Psoas muscle (tissue), 8 donors: ENCODE results near the gene GATA2. TPM values are rescaled to one million over a fixed set of nuclear protein-coding genes. Genes with fewer than 3 reads are reported as not detected.

Experiments used
- ATAC-seq, 4 donors: fragments of 200-7000 bp; cut with Tn5 transposase; one replicate each; pipeline ENCODE4 v1.9.1; 2020; ENCODE audit warnings: moderate library complexity in 3 of 4, mild to moderate bottlenecking in 2 of 4
- DNase-seq, 2 donors: peaks; one replicate each; pipeline ENCODE4 v3.0.0-alpha.2; 2020
- H3K27ac ChIP-seq: fragments of 200-600 bp; one replicate; pipeline ENCODE4 v1.8.0; 2022
- H3K27me3 ChIP-seq, 3 donors: fragments of 200-600 bp in 1 of 3; one replicate each; pipeline versions ENCODE4 v1.6.1 to v1.8.0; 2013 to 2022; ENCODE audit warnings: low read length in 2 of 3, mild to moderate bottlenecking in 2 of 3, moderate library complexity in 1 of 3; ENCODE audit not compliant: insufficient read depth in 3 of 3
- H3K36me3 ChIP-seq, 2 donors: fragments of 200-600 bp in 1 of 2; one replicate each; pipeline versions ENCODE4 v1.6.1 to v1.8.0; 2013 to 2022; ENCODE audit warnings: low read depth in 1 of 2, mild to moderate bottlenecking in 1 of 2, moderate library complexity in 1 of 2; ENCODE audit not compliant: insufficient read depth in 1 of 2
- H3K4me1 ChIP-seq: fragments of 200-600 bp; one replicate; pipeline ENCODE4 v1.8.0; 2022
- H3K4me3 ChIP-seq: fragments of 200-600 bp; one replicate; pipeline ENCODE4 v1.8.0; 2022; ENCODE audit warnings: mild to moderate bottlenecking
- H3K9me3 ChIP-seq: fragments of 200-600 bp; one replicate; pipeline ENCODE4 v1.8.0; 2022
- WGBS, 3 donors: extraction: QIAGEN DNeasy Blood & Tissue Kit; methylation state at CpG; one replicate each; pipeline versions ENCODE4 v1.1.6 to v1.1.7; 2013; 5-methylcytosine and 5-hydroxymethylcytosine counted together
- intact Hi-C, 2 donors: fragments of 100-400 bp; cut with DNase I; formaldehyde crosslinking; loops; one replicate each; pipeline versions ENCODE4 v1.11.0 to v1.14.2; 2022
- polyA plus RNA-seq, 3 donors: library from polyadenylated mRNA; stranded (reverse); fragments of 200-250 nt; gene quantifications; one replicate each; pipeline ENCODE4 v1.2.3, GENCODE V29; 2013
- total RNA-seq, 4 donors: library from RNA; stranded (reverse); fragmentation: NEBNext Ultra II Directional in 2 of 4; extraction: Animal tissue kit (Norgen Biotek cat#: 25700) in 2 of 4; gene quantifications; one replicate each; pipeline versions ENCODE4 v1.2.1 to v1.2.4, GENCODE V29; 2021 to 2023
- TF ChIP-seq, protein P1 (sequence below): fragments of 200-600 bp; IDR thresholded peaks from one replicate; pipeline ENCODE4 v1.8.0; 2022; ENCODE audit warnings: antibody characterized with exemption
- donor health status: healthy with polysubstance abuse.
- donor health status: DM: no; HTN: no; CAD: no; lungs with moderate emphysema.
- donor health status: Bipolar disorder and iron deficiency.
- donor health status: healthy.
- donor health status: DM: yes; HTN: yes; CAD: no.
- donor health status: DM: no; HTN: no; CAD: no.
- donor health status: DM: no; HTN: no; CAD: no.
- donor health status: DM: yes; HTN: yes; CAD: no.

GATA2 gene
- total and polyA plus RNA-seq, 7 donors = 4.2 to 8.8 (median 6.5) TPM

DNA sequence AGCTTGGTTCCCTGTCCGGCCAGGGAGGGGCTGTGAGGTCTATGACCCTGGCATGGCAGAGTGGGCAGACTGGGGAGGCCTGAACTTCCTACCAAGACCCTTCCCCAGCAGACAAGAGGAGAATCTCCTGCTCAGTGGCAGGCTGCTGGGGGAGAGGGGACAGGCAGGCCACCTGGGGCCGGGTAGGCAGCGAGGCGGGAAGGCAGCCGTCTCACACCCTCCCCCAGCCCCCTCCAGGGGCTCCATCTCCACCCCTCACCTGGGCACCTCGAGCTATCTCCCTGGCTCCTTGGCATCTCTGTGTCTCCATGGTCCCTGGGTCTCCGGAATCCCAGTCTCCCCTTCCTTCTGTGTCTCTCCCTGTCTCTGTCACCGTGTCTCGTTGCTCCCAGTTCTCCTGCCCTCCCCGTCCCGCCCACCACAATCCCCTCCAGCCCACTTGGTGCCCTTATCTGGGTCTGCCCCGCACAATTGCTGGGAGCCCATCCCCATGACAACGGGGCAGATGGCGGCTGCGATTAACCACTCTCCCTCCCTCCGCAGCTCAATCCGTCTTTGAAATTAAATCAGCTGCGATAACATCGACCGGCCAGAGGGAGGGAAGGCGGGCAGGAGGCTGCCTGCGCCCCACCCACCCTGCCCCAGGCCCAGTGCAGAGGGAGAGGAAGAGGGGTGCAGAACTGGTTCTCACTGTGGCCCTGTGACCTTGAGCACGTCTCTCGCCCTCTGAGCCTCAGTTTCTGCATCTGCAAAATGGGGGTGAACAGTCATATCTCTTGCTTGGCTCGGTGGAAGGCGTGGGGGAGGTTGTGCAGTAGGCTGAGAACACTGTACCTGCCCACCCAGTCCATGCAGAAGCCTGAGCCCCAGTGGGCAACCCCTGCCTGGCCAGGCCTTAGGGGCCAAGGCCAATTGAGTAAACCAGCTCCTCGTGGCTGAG is 36.0 kb downstream of the GATA2 start:
- TF ChIP-seq, protein P1, sequence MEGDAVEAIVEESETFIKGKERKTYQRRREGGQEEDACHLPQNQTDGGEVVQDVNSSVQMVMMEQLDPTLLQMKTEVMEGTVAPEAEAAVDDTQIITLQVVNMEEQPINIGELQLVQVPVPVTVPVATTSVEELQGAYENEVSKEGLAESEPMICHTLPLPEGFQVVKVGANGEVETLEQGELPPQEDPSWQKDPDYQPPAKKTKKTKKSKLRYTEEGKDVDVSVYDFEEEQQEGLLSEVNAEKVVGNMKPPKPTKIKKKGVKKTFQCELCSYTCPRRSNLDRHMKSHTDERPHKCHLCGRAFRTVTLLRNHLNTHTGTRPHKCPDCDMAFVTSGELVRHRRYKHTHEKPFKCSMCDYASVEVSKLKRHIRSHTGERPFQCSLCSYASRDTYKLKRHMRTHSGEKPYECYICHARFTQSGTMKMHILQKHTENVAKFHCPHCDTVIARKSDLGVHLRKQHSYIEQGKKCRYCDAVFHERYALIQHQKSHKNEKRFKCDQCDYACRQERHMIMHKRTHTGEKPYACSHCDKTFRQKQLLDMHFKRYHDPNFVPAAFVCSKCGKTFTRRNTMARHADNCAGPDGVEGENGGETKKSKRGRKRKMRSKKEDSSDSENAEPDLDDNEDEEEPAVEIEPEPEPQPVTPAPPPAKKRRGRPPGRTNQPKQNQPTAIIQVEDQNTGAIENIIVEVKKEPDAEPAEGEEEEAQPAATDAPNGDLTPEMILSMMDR = no peak
- Histone ChIP-seq H3K4me3 (no peak overlapping the region), H3K4me1 (no peaks in the 10 kb centered on the region), H3K27ac (no peak overlapping the region), H3K27me3 (peaks cover 0 to 17% (median 5%) of the 10 kb centered on the region in 3 donors), H3K9me3 (no peaks in the 10 kb centered on the region), H3K36me3 (no peaks in the 10 kb centered on the region)
- whole genome bisulfite sequencing, 3 donors = 51 to 59% (median 51%) methylated on average over 20 to 27 of the region's 27 CpGs
- no peak for DNase-seq
- no peak for ATAC-seq
- intact Hi-C loops = no loop called here

DNA sequence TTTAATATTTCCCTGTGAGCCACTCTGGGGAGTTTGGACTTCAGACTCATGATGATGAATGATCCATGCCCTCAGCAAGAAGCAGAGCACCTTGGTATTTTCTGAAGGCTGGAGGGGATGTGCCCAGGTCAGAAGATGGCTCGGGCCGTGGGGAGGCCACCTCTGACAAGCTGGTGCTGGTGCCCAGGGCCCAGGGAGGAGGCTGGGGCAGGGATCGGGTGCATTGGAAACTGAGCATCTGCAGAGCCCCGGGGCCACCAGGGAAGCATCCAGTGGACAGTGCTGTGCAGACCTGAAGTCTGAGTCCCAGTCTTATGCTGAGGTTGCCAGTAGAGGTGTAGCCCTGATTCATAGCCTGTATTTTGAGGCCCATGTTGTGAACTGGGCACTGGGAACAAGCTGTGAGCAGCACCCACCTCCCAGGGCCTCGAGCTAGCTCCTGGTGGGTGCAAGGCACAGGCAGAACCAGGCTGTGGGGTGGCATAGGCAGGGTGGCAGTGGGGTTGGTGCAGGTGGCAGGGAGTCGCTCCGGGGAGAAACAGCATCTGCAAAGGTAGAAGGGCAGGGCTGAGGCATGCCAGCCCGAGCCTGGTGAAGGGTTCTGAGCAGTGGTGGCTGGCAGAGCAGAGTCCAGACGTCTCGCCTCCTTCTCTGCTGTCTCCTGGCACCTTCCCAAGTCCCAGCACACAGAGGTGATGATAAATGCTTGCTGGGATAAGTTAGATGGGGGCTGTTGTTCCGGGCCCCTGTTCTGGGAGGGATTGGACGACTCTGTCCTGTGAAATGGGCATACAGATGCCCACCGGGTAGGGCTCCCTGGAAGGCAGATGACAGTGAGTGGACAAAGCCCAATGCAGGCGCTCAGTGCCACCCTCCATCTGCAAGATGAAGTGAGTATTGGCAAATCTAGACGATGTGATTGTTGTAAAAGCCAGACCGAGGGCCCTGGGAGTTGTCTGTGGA is 36.9 kb downstream of the GATA2 start:
- DNase-seq = no peak
- ATAC-seq = no peak
- Histone ChIP-seq H3K4me3 (no peak overlapping the region), H3K27ac (no peak overlapping the region), H3K9me3 (no peaks in the 10 kb centered on the region), H3K4me1 (no peaks in the 10 kb centered on the region), H3K36me3 (no peaks in the 10 kb centered on the region), H3K27me3 (peaks cover 0 to 17% (median 7%) of the 10 kb centered on the region in 3 donors)
- 65 to 73% (median 71%) methylated on average over 16 of the region's 16 CpGs for WGBS, 3 donors
- TF ChIP-seq, protein P1 = no peak
- intact Hi-C loops = no loop called here

DNA sequence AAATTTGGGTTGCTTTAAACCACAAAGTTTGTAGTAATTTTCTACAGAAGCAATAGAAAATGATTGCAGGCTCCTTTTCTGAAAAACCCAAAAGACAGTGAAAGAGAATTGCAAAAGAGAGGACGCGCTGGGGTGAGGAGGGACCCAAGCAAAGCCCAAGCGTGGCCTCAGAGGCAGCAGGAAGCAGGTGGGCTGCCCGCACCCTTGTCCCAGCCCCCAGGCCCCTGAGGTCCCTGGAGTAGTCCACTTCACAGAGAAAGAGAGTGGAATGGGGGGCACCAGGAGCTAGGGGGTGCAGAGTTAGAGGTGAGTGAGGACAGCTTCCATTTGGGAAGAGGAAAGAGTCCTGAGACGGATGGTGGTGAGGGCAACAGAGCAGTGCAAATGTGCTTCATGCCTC is 37.9 kb downstream of the GATA2 start:
- no peak for DNase-seq
- Histone ChIP-seq H3K4me1 (no peaks in the 10 kb centered on the region), H3K9me3 (no peaks in the 10 kb centered on the region), H3K36me3 (no peaks in the 10 kb centered on the region), H3K4me3 (no peak overlapping the region), H3K27ac (no peak overlapping the region), H3K27me3 (peaks cover 0 to 17% (median 7%) of the 10 kb centered on the region in 3 donors)
- ATAC-seq = no peak
- TF ChIP-seq, protein P1 = no peak
- intact Hi-C loops = no loop called here
- WGBS, 3 donors = 78 to 82% (median 79%) methylated on average over 5 of the region's 5 CpGs

DNA sequence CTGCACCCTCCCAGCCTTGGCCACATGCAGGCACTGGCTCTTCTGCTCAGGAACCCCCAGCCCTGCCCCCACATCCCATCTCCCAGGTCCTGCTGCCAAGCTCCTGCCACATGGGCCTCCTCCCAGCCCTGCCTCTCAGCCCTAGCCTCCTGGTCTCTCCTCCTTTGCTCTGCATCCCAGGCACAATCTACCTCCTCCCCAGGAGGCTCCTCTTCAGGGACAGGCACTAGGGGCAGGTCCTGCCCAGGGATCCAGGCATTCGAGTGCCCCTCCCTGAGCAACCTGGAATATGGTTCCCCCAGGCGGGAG is 38.7 kb downstream of the GATA2 start:
- peaks cover 0 to 17% (median 7%) of the 10 kb centered on the region in 3 donors for H3K27me3 ChIP-seq
- 89 to 94% (median 93%) methylated on average over 2 of the region's 2 CpGs for WGBS, 3 donors

More for the DNA sequence above, 38.7 kb downstream of the GATA2 start:
- ATAC-seq (no peak), DNase-seq (no peak)
- Histone ChIP-seq H3K9me3 (no peaks in the 10 kb centered on the region), H3K27ac (no peak overlapping the region), H3K4me3 (no peak overlapping the region), H3K36me3 (no peaks in the 10 kb centered on the region), H3K4me1 (no peaks in the 10 kb centered on the region)
- TF ChIP-seq, protein P1 = no peak
- intact Hi-C loops = no loop called here
